ENCODE measurements around the gene CTLA4.

DNA sequence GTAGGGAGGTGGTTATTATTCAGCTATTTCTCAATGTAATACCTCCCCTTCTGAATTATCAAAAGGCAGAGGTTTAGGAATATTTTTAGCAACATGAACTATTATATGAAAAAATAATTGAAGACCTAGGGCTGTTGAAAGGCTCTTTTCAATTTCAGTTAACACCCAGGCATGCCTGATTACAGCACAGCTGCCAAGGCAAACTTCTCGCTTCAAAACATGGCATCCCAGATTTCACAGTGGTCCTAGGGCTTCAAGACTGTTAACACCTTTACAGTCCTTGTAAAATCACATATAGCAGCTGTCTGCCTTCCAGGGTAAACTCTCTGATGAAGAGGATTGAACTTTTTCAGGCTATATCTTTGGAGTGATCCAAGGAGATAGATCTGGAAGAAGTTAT lies 23.2 kb downstream of the CTLA4 start:
- TF ChIP-seq, protein P1, sequence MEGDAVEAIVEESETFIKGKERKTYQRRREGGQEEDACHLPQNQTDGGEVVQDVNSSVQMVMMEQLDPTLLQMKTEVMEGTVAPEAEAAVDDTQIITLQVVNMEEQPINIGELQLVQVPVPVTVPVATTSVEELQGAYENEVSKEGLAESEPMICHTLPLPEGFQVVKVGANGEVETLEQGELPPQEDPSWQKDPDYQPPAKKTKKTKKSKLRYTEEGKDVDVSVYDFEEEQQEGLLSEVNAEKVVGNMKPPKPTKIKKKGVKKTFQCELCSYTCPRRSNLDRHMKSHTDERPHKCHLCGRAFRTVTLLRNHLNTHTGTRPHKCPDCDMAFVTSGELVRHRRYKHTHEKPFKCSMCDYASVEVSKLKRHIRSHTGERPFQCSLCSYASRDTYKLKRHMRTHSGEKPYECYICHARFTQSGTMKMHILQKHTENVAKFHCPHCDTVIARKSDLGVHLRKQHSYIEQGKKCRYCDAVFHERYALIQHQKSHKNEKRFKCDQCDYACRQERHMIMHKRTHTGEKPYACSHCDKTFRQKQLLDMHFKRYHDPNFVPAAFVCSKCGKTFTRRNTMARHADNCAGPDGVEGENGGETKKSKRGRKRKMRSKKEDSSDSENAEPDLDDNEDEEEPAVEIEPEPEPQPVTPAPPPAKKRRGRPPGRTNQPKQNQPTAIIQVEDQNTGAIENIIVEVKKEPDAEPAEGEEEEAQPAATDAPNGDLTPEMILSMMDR (IDR thresholded peaks at IDR 0.05 in 4 of 5, conservative IDR thresholded peaks at IDR 0.05 in 1 of 5), result no peak
- no peak for TF ChIP-seq POLR2A (IDR thresholded peaks at IDR 0.05)

All from gastrocnemius medialis (tissue), 4 donors.